Measurements from ENCODE around the gene ADGRB3.
"Not testable (repeated sequence)": the region's sequence is repeated elsewhere in the genome, so short reads cannot be mapped to it uniquely, and the experiment has no call there.

The ADGRB3 gene

GRCh38 chr6:68975064-68975463, 340.0 kb downstream of the ADGRB3 start:
- DNase-seq: no peak

- DNase-seq: no peak
These were observed 340.7 kb downstream of the ADGRB3 start for GRCh38 chr6:68975816-68976215.

GRCh38 chr6:68976260-68976659, 341.2 kb downstream of the ADGRB3 start:
- no peak for DNase-seq

- no peak for DNase-seq
These were observed 343.3 kb downstream of the ADGRB3 start for GRCh38 chr6:68978411-68978810.

- DNase-seq: not testable (repeated sequence)
These were observed 346.6 kb downstream of the ADGRB3 start for GRCh38 chr6:68981668-68982067.

- DNase-seq: no peak
These were observed 353.6 kb downstream of the ADGRB3 start for GRCh38 chr6:68988698-68989097.

- no peak for DNase-seq
These were observed 355.2 kb downstream of the ADGRB3 start for GRCh38 chr6:68990317-68990716.

GRCh38 chr6:68993911-68994310, 358.8 kb downstream of the ADGRB3 start:
- no peak for DNase-seq

GRCh38 chr6:68994521-68994920, 359.4 kb downstream of the ADGRB3 start:
- DNase-seq: no peak

GRCh38 chr6:69005199-69005598, 370.1 kb downstream of the ADGRB3 start:
- DNase-seq: no peak

GRCh38 chr6:69007781-69008180, 372.7 kb downstream of the ADGRB3 start:
- no peak for DNase-seq

- no peak for DNase-seq
These were observed 377.1 kb downstream of the ADGRB3 start for GRCh38 chr6:69012211-69012610.

- no peak for DNase-seq
These were observed 377.8 kb downstream of the ADGRB3 start for GRCh38 chr6:69012876-69013275.

GRCh38 chr6:69018906-69019305, 383.8 kb downstream of the ADGRB3 start:
- no peak for DNase-seq

- no peak for DNase-seq
These were observed 384.8 kb downstream of the ADGRB3 start for GRCh38 chr6:69019832-69020231.

- DNase-seq: no peak
These were observed 387.9 kb downstream of the ADGRB3 start for GRCh38 chr6:69022993-69023392.

- DNase-seq: no peak
These were observed 391.2 kb downstream of the ADGRB3 start for GRCh38 chr6:69026243-69026642.

- DNase-seq: no peak
These were observed 391.6 kb downstream of the ADGRB3 start for GRCh38 chr6:69026715-69027114.

- no peak for DNase-seq
These were observed 392.8 kb downstream of the ADGRB3 start for GRCh38 chr6:69027861-69028260.

- DNase-seq: no peak
These were observed 403.8 kb downstream of the ADGRB3 start for GRCh38 chr6:69038841-69039240.

- no peak for DNase-seq
These were observed 407.2 kb downstream of the ADGRB3 start for GRCh38 chr6:69042297-69042696.

- no peak for DNase-seq
These were observed 409.5 kb downstream of the ADGRB3 start for GRCh38 chr6:69044534-69044933.

- DNase-seq: no peak
These were observed 424.3 kb downstream of the ADGRB3 start for GRCh38 chr6:69059413-69059812.

GRCh38 chr6:69061066-69061465, 426.0 kb downstream of the ADGRB3 start:
- DNase-seq: no peak

- no peak for DNase-seq
These were observed 428.3 kb downstream of the ADGRB3 start for GRCh38 chr6:69063401-69063800.

GRCh38 chr6:69064226-69064625, 429.1 kb downstream of the ADGRB3 start:
- no peak for DNase-seq
